A673 (cell line): ENCODE results near the gene OR6C74. TPM values are rescaled to one million over a fixed set of nuclear protein-coding genes. Genes with fewer than 3 reads are reported as not detected.

Source experiments
- BruUV-seq: library from RNA; stranded (reverse); fragments of 400-500 nt; replicated peaks from 2 replicates; lab custom pipeline; 2021; lab: Mats Ljungman, UMichigan
- CTCF ChIA-PET: fragments of 300-600 bp; sonication (Branson Sonifier 250); formaldehyde crosslinking; loops from one replicate; lab custom pipeline; 2022; ENCODE audit warnings: antibody characterized with exemption; lab: Charles Lee
- POLR2A ChIA-PET: fragments of 300-600 bp; sonication (Branson Sonifier 250); formaldehyde crosslinking; loops from one replicate; lab custom pipeline; 2022; ENCODE audit warnings: antibody characterized with exemption; ENCODE audit not compliant: low non-redundant PET; lab: Charles Lee
- DNase-seq: peaks from one replicate; pipeline ENCODE4 v3.0.0-alpha.2; 2015; ENCODE audit warnings: low spot score
- H3K27ac ChIP-seq: fragments of 200-600 bp; sonication (generic); 2 replicates; pipeline ENCODE4 v1.5.1; 2016; ENCODE audit warnings: mixed run types, low read depth, mild to moderate bottlenecking, mixed read lengths, antibody characterized with exemption, low read length; ENCODE audit not compliant: poor library complexity, severe bottlenecking
- H3K27me3 ChIP-seq: fragments of 200-600 bp; sonication (generic); replicated peaks from 2 replicates; pipeline ENCODE4 v1.6.1; 2017; ENCODE audit warnings: mixed run types, low read depth, mild to moderate bottlenecking, mixed read lengths, antibody characterized with exemption, low read length; ENCODE audit not compliant: insufficient read depth, poor library complexity
- H3K36me3 ChIP-seq: fragments of 200-600 bp; sonication (generic); 2 replicates; pipeline ENCODE4 v1.6.1; 2016; ENCODE audit warnings: mixed run types, mild to moderate bottlenecking, mixed read lengths, antibody characterized with exemption, low read length; ENCODE audit not compliant: insufficient read depth, poor library complexity, severe bottlenecking
- H3K4me1 ChIP-seq: fragments of 200-600 bp; sonication (generic); 2 replicates; pipeline ENCODE4 v1.6.1; 2017; ENCODE audit warnings: mixed run types, mild to moderate bottlenecking, mixed read lengths, antibody characterized with exemption, low read length; ENCODE audit not compliant: insufficient read depth, poor library complexity, severe bottlenecking
- H3K4me3 ChIP-seq: fragments of 200-600 bp; sonication (generic); 2 replicates; pipeline ENCODE4 v1.5.1; 2016; ENCODE audit warnings: low read depth, mixed run types, mild to moderate bottlenecking, mixed read lengths, low read length; ENCODE audit not compliant: poor library complexity, severe bottlenecking
- H3K9me3 ChIP-seq: fragments of 200-600 bp; sonication (generic); 2 replicates; pipeline ENCODE4 v1.6.1; 2016; ENCODE audit warnings: mixed run types, low read depth, mild to moderate bottlenecking, mixed read lengths, antibody characterized with exemption, low read length; ENCODE audit not compliant: poor library complexity, severe bottlenecking
- EZH2 ChIP-seq: fragments of 200-600 bp; sonication (generic); IDR thresholded peaks from 2 replicates; pipeline ENCODE4 v1.6.1; 2017; ENCODE audit warnings: borderline replicate concordance, low read depth, mild to moderate bottlenecking, mixed read lengths, antibody characterized with exemption, low read length; ENCODE audit not compliant: poor library complexity, severe bottlenecking
- intact Hi-C: fragments of 100-400 bp; cut with micrococcal nuclease; formaldehyde crosslinking; loops from one replicate; pipeline ENCODE4 v1.10.0; 2022; ENCODE audit not compliant: unreplicated experiment
- total RNA-seq: library from RNA; stranded (reverse); gene quantifications from 2 replicates; pipeline ENCODE4 v1.2.3, GENCODE V29; 2021
- TF ChIP-seq, protein P1 (sequence below): fragments of 300-800, 200-600 bp; sonication (generic); conservative IDR thresholded peaks from 2 replicates; pipeline ENCODE4 v1.5.1; 2017; ENCODE audit warnings: low read depth, mild to moderate bottlenecking, antibody characterized with exemption, low read length, moderate library complexity, mixed read lengths

The OR6C74 gene
- total RNA-seq, 1 experiment from 2014 or later = not detected

DNA sequence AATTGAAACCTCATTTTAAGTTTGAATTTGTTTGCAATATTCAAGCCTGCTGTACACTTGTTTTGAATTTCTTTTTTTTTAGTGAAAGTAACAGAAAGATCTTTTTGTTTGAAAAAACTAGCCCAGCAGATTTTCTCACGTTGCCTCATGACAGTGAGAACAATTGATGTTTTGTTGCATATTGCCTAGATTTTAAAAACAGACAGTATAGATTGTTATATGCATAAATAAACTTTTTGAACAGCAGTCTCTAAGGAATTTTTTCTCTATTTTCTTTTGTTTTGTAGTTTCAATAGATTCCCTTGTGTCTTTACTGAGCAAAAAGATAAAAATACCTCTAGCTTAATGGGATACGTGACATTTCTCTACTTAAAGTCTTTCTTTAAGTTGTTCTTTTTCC lies 36.6 kb downstream of the OR6C74 start:
- Histone ChIP-seq H3K9me3 (no peaks in the 10 kb centered on the region), H3K27ac (no peak overlapping the region), H3K27me3 (peaks cover 30% of the 10 kb centered on the region), H3K36me3 (no peaks in the 10 kb centered on the region), H3K4me1 (no peaks in the 10 kb centered on the region), H3K4me3 (no peak overlapping the region)
- BruUV-seq = no TSS peak
- no peak for DNase-seq
- intact Hi-C loops = no loop called here
- CTCF ChIA-PET = no interaction called here
- no peak for TF ChIP-seq EZH2
- TF ChIP-seq, protein P1, sequence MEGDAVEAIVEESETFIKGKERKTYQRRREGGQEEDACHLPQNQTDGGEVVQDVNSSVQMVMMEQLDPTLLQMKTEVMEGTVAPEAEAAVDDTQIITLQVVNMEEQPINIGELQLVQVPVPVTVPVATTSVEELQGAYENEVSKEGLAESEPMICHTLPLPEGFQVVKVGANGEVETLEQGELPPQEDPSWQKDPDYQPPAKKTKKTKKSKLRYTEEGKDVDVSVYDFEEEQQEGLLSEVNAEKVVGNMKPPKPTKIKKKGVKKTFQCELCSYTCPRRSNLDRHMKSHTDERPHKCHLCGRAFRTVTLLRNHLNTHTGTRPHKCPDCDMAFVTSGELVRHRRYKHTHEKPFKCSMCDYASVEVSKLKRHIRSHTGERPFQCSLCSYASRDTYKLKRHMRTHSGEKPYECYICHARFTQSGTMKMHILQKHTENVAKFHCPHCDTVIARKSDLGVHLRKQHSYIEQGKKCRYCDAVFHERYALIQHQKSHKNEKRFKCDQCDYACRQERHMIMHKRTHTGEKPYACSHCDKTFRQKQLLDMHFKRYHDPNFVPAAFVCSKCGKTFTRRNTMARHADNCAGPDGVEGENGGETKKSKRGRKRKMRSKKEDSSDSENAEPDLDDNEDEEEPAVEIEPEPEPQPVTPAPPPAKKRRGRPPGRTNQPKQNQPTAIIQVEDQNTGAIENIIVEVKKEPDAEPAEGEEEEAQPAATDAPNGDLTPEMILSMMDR = no peak
- POLR2A ChIA-PET = no interaction called here

GRCh38 chr12:55289999-55290398 lies 45.6 kb downstream of the OR6C74 start:
- Histone ChIP-seq H3K27ac (no peak overlapping the region), H3K9me3 (no peaks in the 10 kb centered on the region), H3K4me3 (no peak overlapping the region), H3K4me1 (no peaks in the 10 kb centered on the region), H3K27me3 (peaks cover 51% of the 10 kb centered on the region), H3K36me3 (no peaks in the 10 kb centered on the region)
- ChIA-PET CTCF (no interaction called here), POLR2A (no interaction called here)
- TF ChIP-seq, protein P1 = no peak
- TF ChIP-seq EZH2 = no peak
- no TSS peak for BruUV-seq
- no peak for DNase-seq
- intact Hi-C loops = no loop called here

Other genes with a start within 250 kb of the OR6C74 start
- gene NEUROD4, start 224.6 kb upstream of the OR6C74 start, total RNA-seq = not detected in 2 replicates
- gene OR9K2, start 118.2 kb upstream of the OR6C74 start, total RNA-seq = not detected in 2 replicates
- not detected in 2 replicates for gene OR10A7, start 23.6 kb upstream of the OR6C74 start, total RNA-seq
- not detected in 2 replicates for gene OR6C6, start 52.0 kb downstream of the OR6C74 start, total RNA-seq
- not detected in 2 replicates for gene OR6C1, start 69.7 kb downstream of the OR6C74 start, total RNA-seq
- gene OR6C3, start 86.1 kb downstream of the OR6C74 start, total RNA-seq = not detected in 2 replicates
- gene OR6C75, start 118.4 kb downstream of the OR6C74 start, total RNA-seq = not detected in 2 replicates
- gene OR6C65, start 155.9 kb downstream of the OR6C74 start, total RNA-seq = not detected in 2 replicates
- not detected in 2 replicates for gene OR6C76, start 181.6 kb downstream of the OR6C74 start, total RNA-seq
- gene OR6C2, start 199.5 kb downstream of the OR6C74 start, total RNA-seq = not detected in 2 replicates
- gene OR6C70, start 225.5 kb downstream of the OR6C74 start, total RNA-seq = not detected in 2 replicates
- not detected in 2 replicates for gene OR6C68, start 247.8 kb downstream of the OR6C74 start, total RNA-seq